ENCODE measurements around the gene PRKN.

Gene PRKN

GRCh38 chr6:161415302-161415855 lies 1312.2 kb downstream of the PRKN start:
- in situ Hi-C loops (cut with MboI; ENCODE audit: low sequenced_read_pairs) = no loop called here

GRCh38 chr6:161414707-161415106 lies 1312.9 kb downstream of the PRKN start:
- in situ Hi-C loops (cut with MboI; ENCODE audit: low sequenced_read_pairs) = no loop called here

GRCh38 chr6:161414180-161414579 lies 1313.4 kb downstream of the PRKN start:
- in situ Hi-C loops (cut with MboI; ENCODE audit: low sequenced_read_pairs) = no loop called here

GRCh38 chr6:161413355-161413771 lies 1314.2 kb downstream of the PRKN start:
- in situ Hi-C loops (cut with MboI; ENCODE audit: low sequenced_read_pairs) = no loop called here

- in situ Hi-C loops (cut with MboI; ENCODE audit: low sequenced_read_pairs) = no loop called here
Observed at GRCh38 chr6:161412795-161413194, 1314.8 kb downstream of the PRKN start.

- in situ Hi-C loops (cut with MboI; ENCODE audit: low sequenced_read_pairs) = no loop called here
Observed at GRCh38 chr6:161411265-161411944, 1316.2 kb downstream of the PRKN start.

GRCh38 chr6:161410736-161411135 lies 1316.8 kb downstream of the PRKN start:
- in situ Hi-C loops (cut with MboI; ENCODE audit: low sequenced_read_pairs) = no loop called here

- in situ Hi-C loops (cut with MboI; ENCODE audit: low sequenced_read_pairs) = no loop called here
Observed at GRCh38 chr6:161410076-161410475, 1317.5 kb downstream of the PRKN start.

- in situ Hi-C loops (cut with MboI; ENCODE audit: low sequenced_read_pairs) = no loop called here
Observed at GRCh38 chr6:161409353-161409752, 1318.2 kb downstream of the PRKN start.

GRCh38 chr6:161408041-161408440 lies 1319.5 kb downstream of the PRKN start:
- in situ Hi-C loops (cut with MboI; ENCODE audit: low sequenced_read_pairs) = no loop called here

GRCh38 chr6:161407581-161407980 lies 1320.0 kb downstream of the PRKN start:
- in situ Hi-C loops (cut with MboI; ENCODE audit: low sequenced_read_pairs) = no loop called here

- in situ Hi-C loops (cut with MboI; ENCODE audit: low sequenced_read_pairs) = no loop called here
Observed at GRCh38 chr6:161407115-161407514, 1320.5 kb downstream of the PRKN start.

- in situ Hi-C loops (cut with MboI; ENCODE audit: low sequenced_read_pairs) = no loop called here
Observed at GRCh38 chr6:161406646-161407045, 1320.9 kb downstream of the PRKN start.

- in situ Hi-C loops (cut with MboI; ENCODE audit: low sequenced_read_pairs) = no loop called here
Observed at GRCh38 chr6:161405418-161405817, 1322.1 kb downstream of the PRKN start.

GRCh38 chr6:161403717-161404116 lies 1323.8 kb downstream of the PRKN start:
- in situ Hi-C loops (cut with MboI; ENCODE audit: low sequenced_read_pairs) = no loop called here

- in situ Hi-C loops (cut with MboI; ENCODE audit: low sequenced_read_pairs) = no loop called here
Observed at GRCh38 chr6:161401587-161402309, 1325.8 kb downstream of the PRKN start.

GRCh38 chr6:161400671-161401070 lies 1326.9 kb downstream of the PRKN start:
- in situ Hi-C loops (cut with MboI; ENCODE audit: low sequenced_read_pairs) = no loop called here

- in situ Hi-C loops (cut with MboI; ENCODE audit: low sequenced_read_pairs) = no loop called here
Observed at GRCh38 chr6:161396539-161396938, 1331.0 kb downstream of the PRKN start.

- in situ Hi-C loops (cut with MboI; ENCODE audit: low sequenced_read_pairs) = no loop called here
Observed at GRCh38 chr6:161395716-161396231, 1331.8 kb downstream of the PRKN start.

GRCh38 chr6:161394437-161394836 lies 1333.1 kb downstream of the PRKN start:
- in situ Hi-C loops (cut with MboI; ENCODE audit: low sequenced_read_pairs) = no loop called here

- in situ Hi-C loops (cut with MboI; ENCODE audit: low sequenced_read_pairs) = no loop called here
Observed at GRCh38 chr6:161393839-161394364, 1333.7 kb downstream of the PRKN start.

- in situ Hi-C loops (cut with MboI; ENCODE audit: low sequenced_read_pairs) = no loop called here
Observed at GRCh38 chr6:161393292-161393691, 1334.3 kb downstream of the PRKN start.

Data from HL-60/S4 treated with retinoic acid at 250 ng/mL for 4 days and 3 days (cell line).